GM21526 (cell line): ENCODE data around the gene SATB2.

Source experiments
- ATAC-seq: cut with Tn5 transposase; IDR thresholded peaks from one replicate; pipeline ENCODE4 v1.9.1; 2021; ENCODE audit warnings: moderate library complexity; ENCODE audit not compliant: unreplicated experiment, low FRiP score

SATB2 gene

DNA sequence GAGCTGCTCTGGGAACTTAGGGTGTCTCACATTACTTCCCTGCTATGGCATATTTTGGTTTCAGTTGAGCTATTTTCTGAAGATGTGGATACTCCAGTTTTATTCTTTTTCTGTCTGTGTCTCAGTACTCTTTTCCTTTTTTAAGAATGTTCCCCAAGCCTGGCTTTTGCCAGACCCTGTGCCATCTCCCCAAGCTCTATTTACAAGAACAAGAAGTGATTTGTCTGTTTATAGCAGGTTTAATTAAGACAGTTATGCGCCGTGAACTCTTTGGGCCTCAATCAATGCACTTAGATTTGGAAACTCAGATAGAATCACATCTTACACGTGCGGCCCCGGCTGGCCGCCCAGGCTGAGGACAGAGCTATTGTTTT lies 8.9 kb upstream of the SATB2 start:
- no peak for ATAC-seq

DNA sequence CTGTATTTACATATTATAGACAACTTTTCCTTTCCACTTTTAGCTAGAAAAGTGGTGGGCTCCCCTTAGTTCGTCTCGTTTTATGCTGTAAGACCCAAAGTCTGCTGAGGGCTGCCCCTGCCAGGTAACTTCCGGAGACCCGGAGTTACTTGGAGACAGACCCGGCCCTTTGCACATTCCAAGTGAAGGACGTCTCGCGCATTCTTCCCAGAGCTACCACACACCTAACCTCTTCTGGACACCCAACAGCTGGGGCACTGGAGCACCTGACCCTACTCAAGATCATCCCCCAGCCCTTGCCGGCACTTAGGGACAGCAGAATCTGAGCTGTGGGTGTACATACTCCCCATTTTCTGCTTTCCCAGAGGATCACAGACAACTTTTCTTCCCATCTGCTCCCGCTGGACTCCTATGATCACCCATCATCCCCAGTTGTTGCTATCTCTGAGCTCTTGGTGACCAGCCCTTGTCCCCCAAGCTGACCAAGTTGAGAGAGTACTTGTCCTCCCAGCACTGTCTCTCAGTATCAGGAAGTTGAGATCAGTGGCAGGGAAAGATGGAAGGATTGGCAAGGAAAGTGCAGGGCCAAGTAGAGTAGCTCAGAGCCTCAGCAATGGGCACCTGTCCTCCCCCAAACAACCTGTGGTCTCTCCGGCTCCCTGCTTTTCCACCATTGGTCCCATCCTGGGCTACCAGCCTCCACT lies 8.4 kb upstream of the SATB2 start:
- no peak for ATAC-seq

- ATAC-seq = no peak
These were observed 7.7 kb upstream of the SATB2 start for GRCh38 chr2:199465390-199465789.

DNA sequence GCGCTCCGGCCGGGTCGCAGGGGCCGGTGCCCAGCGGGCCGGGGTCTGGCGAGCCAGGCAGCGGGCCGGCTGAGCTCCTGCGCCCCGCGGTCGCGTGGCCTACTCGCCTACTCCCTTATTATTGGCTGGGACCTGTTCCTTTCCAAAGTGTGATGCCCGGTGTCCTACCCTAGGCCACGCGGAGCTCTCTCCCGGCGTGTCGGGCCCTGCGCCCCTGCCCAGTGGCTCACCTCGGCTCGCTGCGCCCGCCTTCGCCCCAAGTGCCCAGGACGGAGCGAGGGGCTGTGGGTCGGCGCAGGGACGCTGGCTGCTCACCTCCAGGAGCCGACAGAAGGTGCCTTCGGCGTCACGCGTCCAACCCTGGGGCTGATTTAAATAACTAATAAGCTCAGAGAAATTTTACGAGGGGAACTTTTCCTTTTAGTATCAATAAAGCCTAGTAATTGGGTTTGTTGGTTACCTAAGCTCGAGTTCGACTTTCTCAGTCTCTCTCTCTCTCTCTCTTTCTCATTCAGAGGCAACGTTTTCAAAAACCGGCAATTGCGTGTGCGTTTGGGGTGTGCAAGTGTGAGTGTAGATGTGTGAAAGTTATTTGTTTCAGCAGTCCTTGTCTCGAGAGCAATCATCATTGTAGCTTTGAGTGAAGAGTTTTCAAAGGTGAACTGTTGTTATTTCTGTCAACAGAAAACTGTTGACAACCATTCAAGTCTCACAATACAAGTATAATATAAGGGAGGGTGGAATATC lies 7.0 kb upstream of the SATB2 start:
- ATAC-seq = no peak

DNA sequence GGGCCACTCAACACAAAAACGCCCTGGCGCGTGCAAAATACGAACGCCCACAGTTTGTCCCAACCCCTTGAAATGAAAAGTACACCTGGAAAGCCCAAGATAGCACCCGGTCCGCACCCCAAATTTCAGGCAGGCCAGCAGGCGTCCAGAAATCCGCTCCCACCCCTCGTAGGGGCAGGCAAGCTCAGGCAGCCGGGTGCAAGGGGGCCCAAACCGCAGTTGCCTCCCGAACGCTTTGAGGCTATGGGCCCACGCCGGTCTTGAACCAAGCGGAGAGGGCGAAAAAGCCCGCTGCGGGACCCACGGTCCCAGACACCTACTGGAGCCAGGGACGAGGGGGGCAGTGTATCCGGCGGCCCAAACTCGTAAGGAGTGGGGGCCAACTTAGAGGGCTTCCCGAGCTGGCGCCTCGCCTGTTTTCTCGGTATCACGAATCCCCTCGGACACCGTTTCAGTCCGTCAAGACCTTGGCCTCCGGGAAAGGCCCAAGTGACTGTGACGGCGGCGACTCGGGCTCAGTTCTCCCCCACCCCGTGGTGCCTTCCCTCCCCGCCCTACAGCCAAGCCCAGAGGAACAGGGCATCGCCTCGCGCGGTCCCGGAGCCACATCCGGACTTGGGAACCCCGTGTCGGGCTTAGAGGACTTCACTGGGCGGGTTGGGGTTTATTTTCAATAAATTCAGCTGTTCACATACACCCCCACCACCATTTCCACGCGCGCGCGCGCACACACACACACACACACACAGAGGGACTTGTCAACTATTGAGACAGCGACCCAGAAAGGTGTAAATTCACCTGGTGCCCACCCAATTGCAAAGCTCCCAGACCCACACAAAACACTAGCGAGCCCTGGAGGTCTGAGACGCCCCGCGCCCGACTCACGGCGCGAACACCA lies 6.2 kb upstream of the SATB2 start:
- no peak for ATAC-seq

- ATAC-seq = no peak
These were observed 5.4 kb upstream of the SATB2 start for GRCh38 chr2:199462956-199463692.

- no peak for ATAC-seq
These were observed 4.7 kb upstream of the SATB2 start for GRCh38 chr2:199462347-199462955.

DNA sequence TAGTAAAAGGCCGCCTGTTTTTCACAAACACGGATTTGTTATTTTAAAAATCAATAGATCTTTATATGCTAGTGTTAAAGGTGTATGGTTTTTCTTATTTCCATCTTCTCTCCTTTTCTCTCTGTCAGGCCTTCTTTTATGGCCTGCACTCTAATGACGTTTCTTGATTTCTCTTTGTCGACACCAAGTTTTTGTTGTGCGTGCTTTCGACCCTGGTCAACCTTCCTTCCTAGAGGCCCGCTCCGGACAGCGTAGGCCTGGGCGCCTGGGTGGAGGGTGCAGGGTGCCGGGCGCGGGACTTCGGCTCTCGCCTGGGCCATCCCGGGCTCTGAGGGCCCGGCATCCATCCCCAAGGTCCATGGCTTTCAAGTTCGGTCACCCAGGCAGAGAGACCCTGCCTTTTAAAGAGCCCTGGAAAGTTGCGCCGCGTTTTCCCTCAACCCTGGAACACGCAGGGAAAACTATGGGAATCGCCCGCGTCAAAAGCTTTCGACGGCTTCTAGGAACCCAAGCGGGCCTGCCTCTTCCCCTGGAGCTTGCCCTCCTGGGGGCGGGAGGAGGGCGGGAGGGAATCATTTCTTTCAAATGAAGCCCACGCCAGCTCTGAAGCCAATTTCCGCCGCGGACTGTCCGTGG lies 4.1 kb upstream of the SATB2 start:
- ATAC-seq = no peak

- ATAC-seq = no peak
These were observed 3.3 kb upstream of the SATB2 start for GRCh38 chr2:199460846-199461710.

DNA sequence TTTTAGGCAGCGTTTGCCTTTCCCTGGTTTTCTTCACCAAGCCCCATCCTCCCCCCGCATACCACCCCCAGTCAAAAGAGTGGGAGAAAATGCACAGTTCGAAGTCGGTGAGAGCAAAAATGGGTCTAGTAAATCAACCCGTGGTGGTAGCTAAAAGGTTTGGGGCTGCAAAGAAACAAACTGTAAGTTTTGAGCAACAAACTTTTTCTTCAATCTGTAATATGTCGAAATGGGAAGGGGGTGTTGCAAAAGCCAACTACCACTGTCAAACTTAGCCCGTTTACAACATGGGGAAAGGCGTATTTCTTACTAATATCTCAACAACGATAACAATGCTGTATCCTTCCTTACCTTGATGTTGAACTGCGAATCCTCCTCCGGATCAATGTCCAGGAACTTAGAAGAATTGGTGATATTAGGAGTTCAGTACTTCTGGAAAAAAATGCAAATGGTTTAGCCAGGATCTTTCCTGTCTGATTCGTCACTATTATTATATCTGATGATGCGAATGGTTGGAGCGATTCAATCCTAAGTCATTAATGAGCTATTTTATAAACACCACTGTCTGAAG lies 2.4 kb upstream of the SATB2 start:
- no peak for ATAC-seq

GRCh38 chr2:199459286-199460100 lies 1.8 kb upstream of the SATB2 start:
- peak; percentile 43 for ATAC-seq

GRCh38 chr2:199458806-199459285 lies 1.1 kb upstream of the SATB2 start:
- peak; percentile 38 for ATAC-seq

DNA sequence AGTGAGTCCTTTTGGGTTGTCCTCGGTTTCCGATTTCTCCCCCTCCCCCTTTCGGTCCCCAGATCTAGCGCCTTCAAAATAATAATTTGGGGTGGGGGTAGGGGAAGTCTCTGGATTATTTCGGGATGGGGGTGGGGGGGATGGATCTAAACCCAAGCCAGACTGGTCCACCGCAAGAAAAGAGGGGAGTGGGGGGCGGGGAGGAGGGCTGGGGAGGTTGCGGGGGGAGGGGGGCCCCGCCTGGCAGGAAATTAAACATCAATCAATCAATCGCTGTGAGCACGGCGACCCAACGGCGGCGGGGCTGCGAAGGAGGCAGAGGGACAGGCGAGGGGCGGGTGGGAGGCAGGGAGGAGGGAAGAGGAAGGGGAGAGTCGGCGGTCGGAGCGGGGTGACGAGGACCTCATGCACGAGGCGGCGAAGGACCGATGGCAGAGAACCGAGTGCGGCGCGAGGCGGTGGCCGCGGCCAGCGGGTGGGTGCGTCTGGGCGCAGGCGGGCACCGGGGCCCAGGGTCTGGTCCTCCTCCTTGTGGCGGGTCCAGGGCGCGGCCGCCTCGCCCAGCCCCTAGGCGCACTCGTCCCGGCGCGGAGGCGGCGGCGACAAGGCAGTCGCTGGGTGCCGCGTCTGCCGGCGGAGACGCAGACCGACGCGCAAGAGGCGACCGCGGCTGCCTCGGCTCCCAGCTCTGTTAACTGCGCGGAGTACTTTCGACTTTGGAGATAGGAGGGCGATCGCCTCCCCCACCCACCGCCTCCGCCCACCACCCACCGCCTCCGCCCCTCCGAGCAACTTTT lies 468 bp upstream of the SATB2 start:
- ATAC-seq = peak; percentile 26

GRCh38 chr2:199456383-199457146 lies 1.2 kb downstream of the SATB2 start:
- ATAC-seq = no peak

DNA sequence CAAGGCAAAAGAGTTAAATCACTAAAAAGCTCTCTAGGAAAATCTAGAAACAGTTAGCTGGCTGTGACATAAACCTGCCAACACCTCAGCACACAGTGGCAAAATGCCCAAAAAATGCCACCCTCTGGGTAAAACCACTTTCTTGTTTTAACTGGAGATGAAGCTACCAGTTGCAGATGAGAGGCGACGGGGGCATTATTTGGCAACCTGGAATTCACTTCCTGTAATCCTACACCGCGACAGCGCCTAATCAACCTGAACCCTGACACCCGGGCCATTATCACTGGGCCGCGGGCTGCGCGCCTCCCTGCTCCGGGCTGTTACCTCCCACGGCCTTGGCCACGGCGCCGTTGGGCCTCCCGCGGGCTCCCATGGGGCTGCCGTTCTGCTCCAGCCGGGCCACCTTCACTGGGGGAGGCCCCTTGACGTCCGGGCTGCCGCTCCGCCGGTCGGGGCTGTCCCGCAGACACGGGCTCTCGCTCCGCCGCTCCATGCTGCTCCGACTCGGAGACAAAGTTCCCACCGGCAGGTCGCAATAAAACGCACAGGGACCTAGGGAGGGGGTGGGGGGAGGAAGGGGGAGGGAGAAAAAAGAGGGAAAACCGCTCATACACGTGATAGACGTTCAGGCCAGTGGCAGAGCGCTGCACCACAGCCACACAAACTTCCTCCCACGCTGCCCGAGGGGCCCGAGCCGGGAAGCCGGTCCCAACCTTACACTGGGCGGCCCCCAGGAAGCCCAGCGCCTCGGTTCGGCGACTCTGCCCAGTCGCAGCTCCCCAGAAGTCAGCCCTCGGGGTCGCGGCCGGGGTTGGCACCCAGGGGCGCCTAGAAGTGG lies 2.0 kb downstream of the SATB2 start:
- ATAC-seq = no peak
